MM.1S (cell line): ENCODE data around the gene ATP6AP1.

Experiments
- DNase-seq: peaks from one replicate; pipeline ENCODE4 v3.0.0-alpha.2; 2015
- H2AFZ ChIP-seq: fragments of 300-600 bp; sonication (generic); 2 replicates; pipeline ENCODE4 v1.6.0; 2016; ENCODE audit warnings: antibody characterized with exemption, low read length
- H3F3A ChIP-seq: fragments of 300-600 bp; sonication (generic); 2 replicates; pipeline ENCODE4 v1.6.1; 2016; ENCODE audit warnings: mild to moderate bottlenecking, antibody characterized with exemption, low read length, moderate library complexity, mixed read lengths; ENCODE audit not compliant: insufficient read depth
- H3K27ac ChIP-seq: fragments of 300-600 bp; sonication (generic); 2 replicates; pipeline ENCODE4 v1.5.1; 2016; ENCODE audit warnings: mild to moderate bottlenecking, low read length
- H3K27me3 ChIP-seq: fragments of 300-600 bp; sonication (generic); replicated peaks from 2 replicates; pipeline ENCODE4 v1.6.0; 2016; ENCODE audit warnings: low read length; ENCODE audit not compliant: insufficient read depth
- H3K36me3 ChIP-seq: fragments of 300-600 bp; sonication (generic); replicated peaks from 2 replicates; pipeline ENCODE4 v1.6.1; 2016; ENCODE audit warnings: mild to moderate bottlenecking, low read length, mixed read lengths; ENCODE audit not compliant: insufficient read depth
- H3K4me1 ChIP-seq: fragments of 300-600 bp; sonication (generic); 2 replicates; pipeline ENCODE4 v1.6.1; 2016; ENCODE audit warnings: low read length, mixed read lengths
- H3K4me2 ChIP-seq: fragments of 300-600 bp; sonication (generic); 2 replicates; pipeline ENCODE4 v1.6.0; 2016; ENCODE audit warnings: low read depth, low read length
- H3K4me3 ChIP-seq: fragments of 300-600 bp; sonication (generic); 2 replicates; pipeline ENCODE4 v1.5.1; 2016; ENCODE audit warnings: low read length, mixed read lengths
- H3K79me2 ChIP-seq: fragments of 300-600 bp; sonication (generic); 2 replicates; pipeline ENCODE4 v1.6.1; 2016; ENCODE audit warnings: mixed run types, low read length, mixed read lengths
- H3K9ac ChIP-seq: fragments of 300-600 bp; sonication (generic); 2 replicates; pipeline ENCODE4 v1.6.1; 2016; ENCODE audit warnings: low read length, mixed read lengths
- H3K9me2 ChIP-seq: fragments of 300-600 bp; sonication (generic); replicated peaks from 2 replicates; pipeline ENCODE4 v1.6.1; 2016; ENCODE audit warnings: mild to moderate bottlenecking, low read length, mixed read lengths; ENCODE audit not compliant: insufficient read depth
- H3K9me3 ChIP-seq: fragments of 300-600 bp; sonication (generic); replicated peaks from 2 replicates; pipeline ENCODE4 v1.6.1; 2016; ENCODE audit warnings: mild to moderate bottlenecking, low read length, mixed read lengths; ENCODE audit not compliant: insufficient read depth
- H4K20me1 ChIP-seq: fragments of 300-600 bp; sonication (generic); 2 replicates; pipeline ENCODE4 v1.6.1; 2016; ENCODE audit warnings: mild to moderate bottlenecking, low read length, moderate library complexity, mixed read lengths; ENCODE audit not compliant: insufficient read depth
- EZH2 ChIP-seq: fragments of 300-600 bp; sonication (generic); optimal IDR thresholded peaks from 2 replicates; pipeline ENCODE3; 2017; ENCODE audit warnings: low read depth, mild to moderate bottlenecking, antibody characterized with exemption, low read length, mixed read lengths
- EZH2phosphoT487 ChIP-seq: fragments of 300-600 bp; sonication (generic); IDR thresholded peaks from 2 replicates; pipeline ENCODE4 v1.6.1; 2018; ENCODE audit warnings: antibody characterized with exemption, low read length
- TF ChIP-seq, protein P1 (sequence below): fragments of 300-600 bp; sonication (generic); IDR thresholded peaks from 2 replicates; pipeline ENCODE4 v1.5.1; 2016; ENCODE audit warnings: antibody characterized with exemption, low read length, mixed read lengths

ATP6AP1 gene

GRCh38 chrX:154470914-154471568 is 42.6 kb downstream of the ATP6AP1 start:
- no peak overlapping the region for H3K4me2 ChIP-seq
- no peaks in the 10 kb centered on the region for H3K9me3 ChIP-seq
- no peak overlapping the region for H3K9ac ChIP-seq
- H3F3A ChIP-seq, result no peaks in the 10 kb centered on the region
- H3K27me3 ChIP-seq, result no peaks in the 10 kb centered on the region
- DNase-seq, result no peak
- TF ChIP-seq EZH2phosphoT487 (no peak), EZH2 (no peak)
- TF ChIP-seq, protein P1, sequence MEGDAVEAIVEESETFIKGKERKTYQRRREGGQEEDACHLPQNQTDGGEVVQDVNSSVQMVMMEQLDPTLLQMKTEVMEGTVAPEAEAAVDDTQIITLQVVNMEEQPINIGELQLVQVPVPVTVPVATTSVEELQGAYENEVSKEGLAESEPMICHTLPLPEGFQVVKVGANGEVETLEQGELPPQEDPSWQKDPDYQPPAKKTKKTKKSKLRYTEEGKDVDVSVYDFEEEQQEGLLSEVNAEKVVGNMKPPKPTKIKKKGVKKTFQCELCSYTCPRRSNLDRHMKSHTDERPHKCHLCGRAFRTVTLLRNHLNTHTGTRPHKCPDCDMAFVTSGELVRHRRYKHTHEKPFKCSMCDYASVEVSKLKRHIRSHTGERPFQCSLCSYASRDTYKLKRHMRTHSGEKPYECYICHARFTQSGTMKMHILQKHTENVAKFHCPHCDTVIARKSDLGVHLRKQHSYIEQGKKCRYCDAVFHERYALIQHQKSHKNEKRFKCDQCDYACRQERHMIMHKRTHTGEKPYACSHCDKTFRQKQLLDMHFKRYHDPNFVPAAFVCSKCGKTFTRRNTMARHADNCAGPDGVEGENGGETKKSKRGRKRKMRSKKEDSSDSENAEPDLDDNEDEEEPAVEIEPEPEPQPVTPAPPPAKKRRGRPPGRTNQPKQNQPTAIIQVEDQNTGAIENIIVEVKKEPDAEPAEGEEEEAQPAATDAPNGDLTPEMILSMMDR, result no peak
- H3K36me3 ChIP-seq, result no peaks in the 10 kb centered on the region
- H3K9me2 ChIP-seq, result no peaks in the 10 kb centered on the region
- H3K4me1 ChIP-seq, result no peaks in the 10 kb centered on the region
- no peaks in the 10 kb centered on the region for H4K20me1 ChIP-seq
- H2AFZ ChIP-seq, result no peak overlapping the region
- H3K79me2 ChIP-seq, result no peaks in the 10 kb centered on the region
- H3K4me3 ChIP-seq, result no peak overlapping the region
- no peak overlapping the region for H3K27ac ChIP-seq

GRCh38 chrX:154471839-154472684 is 43.6 kb downstream of the ATP6AP1 start:
- H3K4me2 ChIP-seq, result no peak overlapping the region
- TF ChIP-seq EZH2, result no peak
- TF ChIP-seq EZH2phosphoT487, result no peak
- H4K20me1 ChIP-seq, result no peaks in the 10 kb centered on the region
- no peak overlapping the region for H3K9ac ChIP-seq
- H3K79me2 ChIP-seq, result no peaks in the 10 kb centered on the region
- H2AFZ ChIP-seq, result no peak overlapping the region
- no peaks in the 10 kb centered on the region for H3F3A ChIP-seq
- no peak overlapping the region for H3K4me3 ChIP-seq
- H3K27ac ChIP-seq, result no peak overlapping the region
- H3K9me3 ChIP-seq, result no peaks in the 10 kb centered on the region
- no peaks in the 10 kb centered on the region for H3K27me3 ChIP-seq
- no peaks in the 10 kb centered on the region for H3K4me1 ChIP-seq
- no peaks in the 10 kb centered on the region for H3K36me3 ChIP-seq
- H3K9me2 ChIP-seq, result no peaks in the 10 kb centered on the region
- no peak for DNase-seq

- H3K27me3 ChIP-seq, result no peaks in the 10 kb centered on the region
- H3K4me3 ChIP-seq, result no peak overlapping the region
- DNase-seq, result no peak
- no peak overlapping the region for H3K27ac ChIP-seq
- no peaks in the 10 kb centered on the region for H3K79me2 ChIP-seq
- H3F3A ChIP-seq, result no peaks in the 10 kb centered on the region
- H4K20me1 ChIP-seq, result no peaks in the 10 kb centered on the region
- no peaks in the 10 kb centered on the region for H3K9me3 ChIP-seq
- TF ChIP-seq, protein P1, result no peak
- TF ChIP-seq EZH2 (no peak), EZH2phosphoT487 (no peak)
- H3K4me1 ChIP-seq, result no peaks in the 10 kb centered on the region
- H3K9ac ChIP-seq, result no peak overlapping the region
- H3K4me2 ChIP-seq, result no peak overlapping the region
- no peaks in the 10 kb centered on the region for H3K36me3 ChIP-seq
- H3K9me2 ChIP-seq, result no peaks in the 10 kb centered on the region
- H2AFZ ChIP-seq, result no peak overlapping the region
These were observed 44.5 kb downstream of the ATP6AP1 start for GRCh38 chrX:154472685-154473632.
